Activated T-cell treated with anti-CD3 and anti-CD28 coated beads for 24 hours (primary cell): ENCODE measurements around the gene KLHL30.
"Not testable (repeated sequence)": the region's sequence is repeated elsewhere in the genome, so short reads cannot be mapped to it uniquely, and the experiment has no call there.

Experiments
- DNase-seq: peaks from one replicate; pipeline ENCODE4 v3.0.0-alpha.2; 2020; ENCODE audit warnings: low read depth

KLHL30 gene

DNA sequence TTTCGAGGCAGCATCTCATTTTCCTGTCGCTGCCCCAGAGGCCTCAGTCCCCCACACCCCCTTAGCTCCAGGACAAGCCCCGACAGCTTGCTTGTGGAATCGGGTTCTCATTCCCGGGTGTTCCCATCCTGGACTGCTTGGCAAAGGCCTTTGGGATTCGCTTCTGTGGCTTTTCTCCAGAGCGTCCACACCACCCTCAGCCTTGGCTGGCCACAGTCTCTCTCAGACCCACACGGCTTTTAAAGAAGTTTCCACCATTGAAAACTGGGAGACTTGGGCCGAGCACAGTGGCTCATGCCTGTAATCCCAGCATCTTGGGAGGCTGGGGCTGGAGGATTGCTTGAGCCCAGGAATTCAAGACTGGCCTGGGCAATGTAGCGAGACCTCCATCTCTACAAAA lies 35.6 kb upstream of the KLHL30 start:
- no peak for DNase-seq

DNA sequence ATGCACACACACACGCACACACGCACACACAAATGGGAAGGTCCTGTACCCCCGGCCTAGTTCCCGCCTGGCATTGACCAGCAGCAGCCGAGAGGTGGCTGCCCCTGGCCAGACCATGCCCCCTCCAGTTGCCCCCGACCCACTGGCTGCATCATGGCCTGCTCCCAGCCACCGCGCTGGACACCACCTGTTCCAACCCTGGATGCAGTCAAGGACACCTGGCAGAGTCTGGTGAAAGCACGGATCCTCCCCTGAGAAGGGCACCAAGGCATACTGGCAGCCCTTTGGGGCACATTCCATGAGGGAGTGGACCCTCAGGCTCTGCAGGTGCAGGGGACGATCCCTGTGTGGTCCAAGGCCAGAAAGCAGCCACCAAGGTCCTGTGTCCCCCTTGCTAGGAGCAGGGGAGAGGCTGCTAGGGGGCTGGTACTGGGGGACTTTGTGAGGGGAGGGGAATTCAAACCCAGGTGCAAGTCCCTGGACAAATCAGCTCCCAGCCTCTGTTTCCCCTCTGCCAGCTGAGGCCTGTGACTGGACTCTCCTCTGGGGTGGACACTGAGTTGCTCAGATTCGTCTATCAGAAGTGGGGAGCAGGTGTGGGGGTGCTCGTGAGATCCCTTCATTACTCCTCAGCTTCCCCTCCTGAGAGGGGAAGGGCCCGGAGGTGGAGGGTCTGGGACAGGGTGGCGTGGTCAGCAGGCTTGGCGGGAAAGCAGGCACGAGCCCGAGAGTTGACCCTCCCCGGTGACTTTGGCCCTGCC lies 34.8 kb upstream of the KLHL30 start:
- no peak for DNase-seq

DNA sequence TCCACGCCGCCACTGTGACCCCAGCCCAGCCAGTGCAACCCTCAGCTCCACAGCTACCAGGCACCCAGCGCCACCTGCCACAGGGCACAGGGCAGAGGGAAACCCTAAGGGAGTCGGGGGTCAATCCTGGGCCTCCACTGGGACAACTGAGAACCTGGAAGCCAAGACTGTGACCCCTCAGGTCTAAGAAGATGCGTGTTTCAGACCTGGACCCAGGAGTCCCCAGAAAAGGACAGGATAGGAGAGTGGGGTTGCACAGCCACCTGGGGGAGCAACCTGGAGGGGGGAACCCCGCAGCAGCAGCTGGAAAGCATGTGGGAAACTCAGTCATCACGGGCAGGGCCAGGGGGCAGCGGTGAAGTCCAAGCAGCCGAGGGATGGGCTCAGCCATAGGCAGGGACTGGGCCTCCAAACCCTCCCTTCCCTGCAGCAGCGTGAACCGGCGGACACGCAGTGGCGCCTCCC lies 34.2 kb upstream of the KLHL30 start:
- no peak for DNase-seq

DNA sequence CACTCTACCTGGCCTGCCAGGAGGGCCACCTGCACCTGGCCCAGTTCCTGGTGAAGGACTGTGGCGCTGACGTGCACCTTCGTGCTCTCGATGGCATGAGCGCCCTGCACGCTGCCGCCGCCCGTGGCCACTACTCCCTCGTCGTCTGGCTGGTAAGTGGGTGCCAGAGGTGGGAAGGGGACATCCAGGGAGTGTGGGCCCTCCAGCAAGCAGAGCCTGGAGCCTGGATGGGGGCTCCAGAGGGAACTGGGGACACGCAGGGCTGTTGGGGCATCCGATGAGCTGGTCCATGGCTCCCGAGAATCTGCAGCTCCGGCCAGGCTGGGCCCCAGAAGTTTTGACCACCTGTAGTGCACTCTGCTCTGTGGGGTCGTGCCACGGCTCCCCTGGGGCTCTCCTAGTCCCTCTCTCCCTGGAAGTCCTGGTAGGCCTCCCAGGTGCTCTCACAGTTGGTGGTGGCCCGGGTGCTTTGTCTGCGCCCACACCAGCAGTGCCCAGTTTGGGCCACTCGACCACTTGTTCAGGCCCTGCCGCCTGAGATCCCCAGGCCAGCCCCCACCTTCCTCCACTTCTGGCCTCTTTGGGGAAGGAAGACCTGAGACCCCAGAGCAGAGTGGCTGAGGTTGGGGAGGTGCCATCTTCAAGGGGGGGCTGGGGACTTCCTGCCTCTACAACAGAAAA lies 33.6 kb upstream of the KLHL30 start:
- DNase-seq = no peak

DNA sequence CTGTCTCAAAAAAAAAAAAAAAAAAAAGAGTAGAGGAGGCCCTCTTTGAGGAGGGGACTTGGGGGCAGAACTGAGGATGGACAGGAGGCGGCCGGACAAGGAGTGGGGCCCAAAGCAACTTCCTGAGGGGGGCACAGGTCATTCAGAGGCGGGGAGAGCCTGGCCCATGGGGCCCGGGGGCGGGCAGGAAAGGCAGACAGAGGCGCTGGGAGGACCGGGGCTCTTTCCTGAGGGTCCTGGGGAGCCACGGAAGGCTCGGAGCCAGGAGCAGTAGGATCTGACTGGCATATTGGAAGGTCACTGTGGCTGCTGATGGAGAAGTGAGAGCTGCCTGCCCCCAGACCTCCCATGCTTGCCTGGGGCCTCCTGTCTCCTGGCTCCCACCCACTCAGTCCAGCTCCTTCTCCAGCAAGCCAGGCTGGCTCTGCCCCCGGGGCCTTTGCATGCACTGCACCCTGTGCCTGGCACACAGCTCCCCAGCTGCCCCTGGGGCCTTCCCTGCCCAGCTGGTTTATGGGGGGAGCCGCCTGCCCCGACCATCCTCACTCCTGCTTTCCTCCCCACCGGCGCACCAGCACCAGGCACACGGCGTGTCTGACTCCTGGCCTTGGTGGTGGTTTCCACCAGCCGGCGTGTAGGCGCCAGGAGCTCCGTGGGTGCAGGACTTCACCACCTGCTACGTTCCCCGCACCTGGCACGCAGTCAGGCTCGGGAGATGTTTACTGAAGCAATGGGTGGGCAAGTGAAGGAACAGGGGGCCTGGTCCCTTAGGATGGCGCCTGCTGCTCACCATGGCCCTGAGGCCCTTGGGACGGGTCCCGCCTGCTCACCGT lies 32.7 kb upstream of the KLHL30 start:
- DNase-seq = no peak

DNA sequence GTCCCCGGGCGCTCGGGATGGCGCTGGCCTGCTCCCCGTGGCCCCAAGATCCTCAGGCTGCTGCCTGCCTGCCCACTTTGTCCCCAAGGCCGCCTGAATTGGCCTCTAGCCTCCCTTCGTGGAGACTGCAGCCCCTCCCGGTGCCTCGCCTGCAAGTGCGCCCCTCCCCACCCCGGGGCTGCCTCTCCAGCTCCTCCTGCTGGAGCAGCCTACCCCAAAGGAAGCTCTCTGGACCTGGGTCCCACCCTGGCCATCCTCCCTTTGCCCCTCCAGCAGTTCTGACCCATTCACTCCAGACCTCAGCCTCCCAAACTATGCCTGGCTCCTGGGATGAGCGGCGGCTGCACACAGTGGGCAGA lies 32.1 kb upstream of the KLHL30 start:
- DNase-seq = no peak

DNA sequence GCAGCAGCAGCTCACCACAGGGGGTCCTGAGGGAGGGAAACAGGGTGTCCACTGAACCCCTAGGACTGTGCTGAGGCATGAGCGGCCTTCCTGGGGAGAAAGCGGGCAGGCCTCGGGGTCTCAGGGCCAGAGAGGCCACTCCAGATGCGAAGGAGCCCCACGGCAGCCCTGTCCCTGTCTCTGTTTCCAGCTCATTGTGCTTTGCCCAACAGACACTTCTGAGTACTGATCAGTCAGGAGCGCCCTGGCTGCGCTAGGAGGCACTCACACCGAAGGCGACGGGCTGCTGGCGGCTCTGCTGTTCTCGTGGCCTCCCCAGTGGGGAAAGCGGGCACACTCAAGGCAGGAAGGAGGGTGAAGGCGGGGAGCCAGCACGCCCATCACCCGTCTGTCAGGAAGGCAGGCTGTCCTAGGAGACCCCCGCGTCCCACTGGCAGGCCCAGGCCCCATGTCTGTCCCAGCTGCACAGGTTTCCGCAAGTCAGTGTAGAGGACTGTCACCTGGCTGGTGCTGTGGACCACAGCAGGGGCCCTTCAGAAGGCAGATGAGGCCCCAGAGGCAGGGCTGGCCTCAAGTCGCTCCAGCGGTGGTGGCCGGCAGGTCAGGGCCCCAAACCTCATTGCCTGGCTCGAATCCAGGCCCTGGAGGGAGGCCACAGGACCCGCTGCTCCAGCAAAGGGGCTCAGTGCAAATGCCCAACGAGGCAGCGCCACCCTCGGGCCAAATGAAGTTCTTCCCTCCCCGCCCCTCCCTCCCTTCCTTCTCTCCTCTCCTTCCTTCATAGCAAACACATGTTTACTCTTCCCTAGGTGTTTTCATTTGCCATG lies 31.6 kb upstream of the KLHL30 start:
- DNase-seq = no peak

DNA sequence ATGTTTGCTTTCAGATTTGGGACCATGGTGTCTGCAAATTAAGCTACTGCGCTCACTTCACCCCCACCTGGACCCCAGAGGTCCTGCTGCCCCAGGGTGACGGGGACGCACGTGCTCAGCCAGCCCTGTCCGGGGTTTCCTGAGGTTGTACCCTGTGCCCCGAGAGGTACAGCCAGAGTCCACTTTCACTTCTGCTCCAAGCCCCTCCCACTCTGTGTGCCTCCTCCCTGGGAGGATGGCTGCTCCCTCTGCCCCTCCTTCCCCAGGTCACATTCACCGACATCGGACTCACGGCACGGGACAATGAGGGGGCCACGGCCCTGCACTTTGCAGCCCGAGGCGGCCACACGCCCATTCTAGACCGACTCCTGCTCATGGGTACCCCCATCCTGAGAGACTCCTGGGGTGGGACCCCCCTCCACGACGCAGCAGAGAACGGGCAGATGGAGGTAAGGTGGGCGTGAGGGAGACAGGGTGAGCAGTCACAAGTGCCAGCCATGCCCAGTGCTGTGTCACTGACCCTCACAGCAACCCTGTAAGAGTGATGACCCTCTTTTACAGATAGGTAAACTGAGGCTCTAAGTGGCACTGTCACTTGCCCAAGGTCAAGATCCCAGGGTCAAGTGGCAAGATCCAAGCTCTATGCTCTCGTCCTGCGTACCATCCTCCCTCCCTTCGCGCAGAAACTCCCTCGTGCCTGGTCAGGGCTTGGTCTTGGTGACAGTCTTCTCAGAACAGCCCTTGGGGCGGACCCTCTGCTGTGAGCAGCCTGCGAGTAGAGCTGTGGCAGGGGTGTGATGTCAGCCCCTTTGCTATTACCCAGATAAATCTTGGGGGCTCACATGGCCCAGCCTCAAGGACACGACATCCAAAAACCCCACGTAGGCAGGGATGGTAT lies 30.7 kb upstream of the KLHL30 start:
- DNase-seq = no peak

DNA sequence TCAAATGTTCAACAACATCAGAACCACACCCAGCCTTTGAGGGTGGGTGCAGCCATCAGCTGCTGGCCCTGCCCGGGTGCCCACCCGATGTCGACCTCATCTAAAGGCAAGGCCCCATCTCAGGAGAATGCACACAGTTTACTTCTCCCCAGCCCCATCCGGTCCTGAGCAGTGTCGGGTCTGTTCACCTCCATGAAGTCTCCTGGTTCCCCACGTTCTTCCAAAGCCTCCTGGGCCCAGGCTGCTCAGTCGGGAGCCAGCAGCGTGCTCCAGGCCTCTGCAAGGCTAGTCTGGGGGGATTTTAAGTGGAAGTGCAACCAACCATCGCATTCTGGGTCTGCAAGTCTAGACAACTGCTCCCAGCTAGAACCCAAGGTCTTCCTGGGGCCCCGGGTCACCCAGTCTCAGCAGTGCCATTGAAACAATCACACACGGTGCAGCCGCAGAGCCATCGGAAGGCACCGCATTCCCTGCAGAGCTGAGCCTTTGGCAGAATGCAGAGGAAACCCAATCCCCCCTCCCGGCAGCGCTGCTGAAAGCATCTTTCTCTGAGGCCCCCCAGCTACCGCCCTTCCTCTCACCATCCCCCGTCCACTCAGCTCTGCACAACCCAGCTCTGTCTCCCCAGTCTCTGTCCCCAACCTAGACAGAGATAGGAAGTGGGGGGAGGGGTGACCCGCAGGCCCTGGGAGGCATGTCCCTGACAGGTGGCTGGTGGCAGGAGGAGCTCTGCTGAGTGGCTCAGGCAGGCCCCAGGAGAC lies 29.9 kb upstream of the KLHL30 start:
- no peak for DNase-seq

DNA sequence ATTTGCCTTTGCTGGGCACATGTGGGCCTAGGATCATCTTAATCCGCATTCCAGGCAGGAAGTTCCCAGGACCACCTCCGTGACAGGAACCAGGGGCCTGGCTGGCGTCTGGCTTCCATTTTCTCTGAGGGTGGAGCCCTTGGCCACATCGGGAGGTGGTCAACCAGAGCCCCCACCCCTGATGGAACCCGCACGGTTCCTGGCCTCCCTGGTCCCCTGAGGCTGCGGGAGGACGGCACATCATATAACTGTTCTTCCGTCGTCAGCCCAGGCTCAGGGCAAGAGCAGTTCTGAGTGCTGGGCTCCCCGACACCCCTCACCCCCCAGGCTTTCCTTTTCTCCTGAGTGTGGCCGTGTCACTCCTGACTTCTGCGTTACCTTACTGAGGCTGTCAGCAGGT lies 24.9 kb upstream of the KLHL30 start:
- DNase-seq = no peak

DNA sequence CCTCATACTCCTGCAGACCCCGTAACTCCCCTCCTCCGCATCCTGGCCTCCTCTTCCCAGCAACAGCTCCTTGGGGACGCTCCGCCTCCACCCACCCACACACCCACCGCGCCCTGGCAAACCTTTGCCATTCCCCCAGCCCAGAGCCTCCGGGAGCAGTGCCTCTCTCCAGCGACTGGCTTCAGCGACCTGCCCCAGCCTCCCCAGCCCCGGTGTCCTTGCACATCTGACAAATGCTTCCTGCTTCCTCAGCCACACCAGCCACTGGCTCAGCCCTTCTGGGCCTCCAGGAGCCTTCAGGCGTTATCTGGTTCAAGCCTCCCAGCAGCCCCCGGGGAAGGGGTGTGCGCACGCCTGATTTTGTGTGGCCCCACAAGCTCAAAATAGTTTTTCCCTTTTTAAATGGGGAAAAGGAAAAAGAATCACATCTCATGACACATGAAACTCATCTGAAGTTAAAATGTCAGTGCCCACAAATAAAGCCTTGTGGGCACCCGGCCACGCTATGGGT lies 24.1 kb upstream of the KLHL30 start:
- DNase-seq = no peak

DNA sequence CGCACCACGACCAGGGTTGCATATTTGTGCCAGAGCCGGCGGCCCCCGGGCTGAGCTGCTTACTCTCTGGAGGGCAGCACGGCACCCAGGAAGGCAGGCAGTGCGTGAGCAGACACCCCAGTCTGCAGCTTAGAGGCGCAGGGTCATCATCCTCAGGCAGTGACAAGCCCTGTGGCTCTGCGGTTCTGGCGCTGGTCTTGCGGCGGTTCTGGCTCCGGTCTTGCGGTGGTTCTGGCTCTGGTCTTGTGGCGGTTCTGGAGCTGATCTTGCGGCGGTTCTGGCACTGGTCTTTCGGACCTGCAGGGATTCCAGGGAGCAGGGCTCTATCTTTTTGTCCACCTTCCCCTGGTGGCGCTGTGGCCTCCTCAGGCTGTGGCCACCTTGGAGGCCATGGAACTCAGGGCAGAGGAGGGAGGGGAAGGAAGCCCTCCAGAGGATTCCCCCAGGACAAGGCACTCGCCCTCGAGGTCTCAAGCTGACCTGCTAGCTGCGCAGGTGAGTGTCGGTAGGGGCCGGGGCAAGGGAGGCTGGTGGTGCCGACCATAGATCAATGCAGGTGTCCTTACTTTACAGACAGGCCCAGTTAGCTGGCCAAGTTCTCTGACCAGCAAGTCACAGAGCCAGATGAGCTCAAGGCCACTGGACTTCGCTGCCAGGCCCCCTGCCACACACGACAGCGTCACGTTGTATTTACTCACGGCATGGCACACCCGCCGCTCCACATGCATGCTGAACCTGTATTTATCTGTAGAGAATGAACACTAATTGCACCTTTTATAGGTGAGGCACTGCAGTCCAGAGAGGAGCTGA lies 23.4 kb upstream of the KLHL30 start:
- no peak for DNase-seq

DNA sequence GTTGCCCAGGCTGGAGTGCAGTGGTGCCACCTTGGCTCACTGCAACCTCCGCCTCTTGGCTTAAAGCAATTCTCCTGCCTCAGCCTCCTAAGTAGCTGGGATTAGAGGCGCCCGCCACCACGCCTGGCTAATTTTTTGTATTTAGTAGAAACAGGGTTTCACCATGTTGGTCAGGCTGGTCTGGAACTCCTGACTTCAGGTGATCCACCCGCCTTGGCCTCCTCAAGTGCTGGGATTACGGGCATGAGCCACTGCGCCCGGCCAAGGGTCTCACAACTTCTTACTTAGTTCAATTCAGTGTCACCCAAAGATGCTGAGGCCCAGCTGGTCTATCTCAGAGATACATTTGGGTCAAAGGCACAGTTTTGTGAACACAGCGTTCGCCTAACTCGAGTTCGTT lies 22.8 kb upstream of the KLHL30 start:
- DNase-seq = not testable (repeated sequence)

DNA sequence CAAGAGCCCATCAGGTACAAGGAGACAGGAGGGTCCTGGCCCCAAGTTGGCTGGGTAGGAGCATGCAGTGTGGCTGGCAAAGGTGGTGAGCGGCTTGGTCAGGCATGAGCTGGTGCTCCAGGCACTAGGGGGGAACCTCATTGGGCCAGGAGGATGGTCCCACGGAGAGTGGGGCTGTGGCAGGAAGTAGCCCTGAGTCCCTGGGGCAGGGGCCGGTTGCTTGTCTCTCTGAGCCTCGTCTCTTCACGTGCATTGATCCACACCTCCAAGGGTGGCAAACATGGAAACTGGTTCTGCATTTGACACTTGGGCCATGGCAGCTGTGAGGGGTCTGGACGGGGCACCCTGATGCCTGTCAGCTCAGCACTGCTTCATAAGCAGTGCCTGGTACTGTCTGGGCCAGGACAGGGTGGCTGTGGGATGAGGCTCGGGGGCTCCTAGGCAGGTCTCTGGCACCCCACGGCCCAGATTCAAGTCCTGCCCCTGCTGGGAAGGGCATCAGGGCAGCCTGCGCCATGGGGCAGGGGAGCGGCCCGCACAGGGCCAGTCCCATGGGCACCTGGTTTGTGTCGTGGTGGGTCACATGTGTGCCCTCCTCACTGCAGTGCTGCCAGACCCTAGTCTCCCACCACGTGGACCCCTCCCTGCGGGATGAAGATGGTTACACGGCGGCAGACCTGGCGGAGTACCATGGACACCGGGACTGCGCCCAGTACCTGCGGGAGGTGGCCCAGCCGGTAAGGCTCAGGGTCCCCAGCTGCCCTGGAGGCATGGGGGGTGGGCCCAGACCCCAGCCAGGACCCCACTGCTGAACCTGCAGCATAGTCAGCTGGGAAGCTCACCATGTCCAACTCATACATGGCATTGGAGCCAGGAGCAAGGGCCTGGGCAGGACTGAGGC lies 21.9 kb upstream of the KLHL30 start:
- DNase-seq = no peak

DNA sequence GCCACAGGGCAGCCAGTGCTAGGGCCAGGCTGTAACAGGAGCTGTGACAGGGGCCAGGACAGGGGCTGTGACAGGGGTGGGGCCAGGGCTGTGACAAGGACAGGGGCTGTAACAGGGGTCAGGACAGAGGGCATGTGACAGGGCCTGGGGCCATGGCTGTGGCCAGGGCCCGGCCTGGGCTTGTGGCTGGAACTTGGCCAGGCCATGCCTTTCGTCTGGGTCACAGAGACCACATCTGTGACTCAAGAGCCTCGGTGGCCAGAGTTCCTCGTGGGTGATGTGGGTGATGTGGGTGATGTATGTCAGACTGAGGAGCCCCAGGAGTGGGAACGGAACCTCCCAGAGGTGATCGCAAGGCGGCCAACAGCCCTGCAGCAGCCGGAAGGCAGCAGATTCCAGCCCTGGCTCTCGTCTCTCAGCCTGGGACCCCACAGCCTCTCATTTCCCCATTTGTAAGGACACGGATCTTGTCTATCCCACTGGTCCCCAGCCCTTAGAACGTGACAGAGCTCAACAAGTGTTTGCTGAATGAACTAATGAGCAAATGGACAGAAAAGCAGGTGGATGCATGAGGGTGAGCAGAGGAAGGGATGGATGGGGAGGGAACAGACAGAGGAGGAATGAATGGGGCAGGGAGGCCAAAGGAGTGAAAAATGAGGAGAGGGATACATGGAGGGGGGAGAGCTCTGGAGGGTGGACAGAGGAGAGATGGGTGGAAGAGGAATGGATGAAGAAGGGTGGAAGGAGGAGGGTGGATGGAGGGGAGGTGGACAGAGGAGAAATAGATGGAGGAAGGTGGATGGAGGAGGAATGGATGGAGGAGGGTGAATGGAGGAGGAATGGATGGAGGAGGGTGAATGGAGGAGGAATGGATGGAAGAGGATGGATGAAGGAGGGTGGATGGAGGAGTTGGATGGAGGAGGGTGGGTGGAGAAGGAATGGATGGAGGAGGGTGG lies 21.0 kb upstream of the KLHL30 start:
- no peak for DNase-seq

DNA sequence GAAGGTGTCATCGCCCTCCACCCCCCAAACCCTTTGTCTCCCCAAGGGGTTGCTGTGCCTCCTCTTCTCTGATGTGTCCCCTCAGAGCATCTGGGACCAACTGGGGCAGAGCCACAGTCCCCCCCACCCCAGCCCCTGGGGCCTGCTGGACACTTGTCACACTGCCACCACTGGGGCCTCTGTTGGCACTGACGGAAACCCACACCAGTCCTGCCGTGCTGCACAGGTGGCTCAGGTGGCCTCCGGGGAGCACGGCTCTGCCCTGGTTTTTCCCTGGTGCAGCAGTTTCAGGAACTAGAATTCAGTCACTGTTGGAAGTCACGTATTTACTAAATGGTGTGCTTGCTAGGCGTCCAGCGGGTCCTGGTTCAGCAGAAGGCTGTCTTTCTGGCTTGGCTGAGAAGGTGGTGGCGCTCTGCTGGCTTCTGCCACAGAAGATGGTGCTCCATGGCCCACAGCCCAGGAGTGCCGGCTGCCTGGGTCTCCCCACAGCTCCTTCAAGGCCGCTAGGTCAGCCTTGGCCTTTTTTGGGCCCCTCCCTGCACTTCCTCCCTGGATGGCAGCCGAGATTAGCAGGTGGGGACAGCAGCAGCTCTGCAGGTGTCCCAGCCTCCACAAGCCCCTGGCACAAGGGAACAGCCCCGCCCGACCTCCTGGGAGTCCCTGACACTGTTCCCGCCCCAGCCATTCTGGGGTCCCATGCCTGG lies 18.6 kb upstream of the KLHL30 start:
- DNase-seq = no peak
